Keratinocyte (primary cell): ENCODE results near the gene GALNT13. TPM values are rescaled to one million over a fixed set of nuclear protein-coding genes. Genes with fewer than 3 reads are reported as not detected.

Source experiments
- DNase-seq: peaks from one replicate; pipeline ENCODE4 v3.0.0-alpha.2; 2011; ENCODE audit warnings: low read depth, missing footprints, low spot score
- FAIRE-seq: peaks from 2 replicates; lab custom pipeline; 2011; peaks lifted over from hg19 to GRCh38; lab: Jason Lieb, UNC
- H2AFZ ChIP-seq: 2 replicates; pipeline ENCODE4 v1.6.0; 2012; ENCODE audit warnings: low read length, control low read depth, inconsistent platforms; ENCODE audit not compliant: control insufficient read depth
- H3K27ac ChIP-seq: 2 replicates; pipeline ENCODE4 v1.5.1; 2011; ENCODE audit warnings: low read length; ENCODE audit not compliant: control insufficient read depth, insufficient read depth
- H3K27me3 ChIP-seq: 3 replicates; pipeline ENCODE4 v1.6.0; 2011; ENCODE audit warnings: low read length; ENCODE audit not compliant: control insufficient read depth, insufficient read depth; ENCODE audit errors: extremely low read depth
- H3K36me3 ChIP-seq, 2 experiments: 2 replicates in 1 of 2; 3 replicates in 1 of 2; pipeline ENCODE4 v1.5.1; 2011; ENCODE audit warnings: low read length in 2 of 2, mild to moderate bottlenecking in 1 of 2; ENCODE audit not compliant: control insufficient read depth in 2 of 2, insufficient read depth in 2 of 2; ENCODE audit errors: extremely low read depth in 1 of 2
- H3K4me1 ChIP-seq: 3 replicates; pipeline ENCODE4 v1.5.1; 2011; ENCODE audit warnings: low read length; ENCODE audit not compliant: control insufficient read depth, insufficient read depth; ENCODE audit errors: extremely low read depth
- H3K4me2 ChIP-seq: 3 replicates; pipeline ENCODE4 v1.6.0; 2011; ENCODE audit warnings: low read depth, low read length; ENCODE audit not compliant: control insufficient read depth, insufficient read depth; ENCODE audit errors: extremely low read depth
- H3K4me3 ChIP-seq, 3 experiments: fragments of 200-600 bp in 1 of 3; sonication (generic) in 1 of 3; 2 replicates in 2 of 3; 3 replicates in 1 of 3; pipeline ENCODE4 v1.5.1; 2011 to 2016; ENCODE audit warnings: low read length in 3 of 3, mild to moderate bottlenecking in 3 of 3, control low read depth in 2 of 3, inconsistent platforms in 1 of 3, low read depth in 1 of 3, mixed read lengths in 1 of 3, mixed run types in 1 of 3, moderate library complexity in 1 of 3; ENCODE audit not compliant: control insufficient read depth in 2 of 3, insufficient read depth in 2 of 3; ENCODE audit errors: extremely low read depth in 1 of 3
- H3K79me2 ChIP-seq: 2 replicates; pipeline ENCODE4 v1.6.0; 2012; ENCODE audit warnings: low read length; ENCODE audit not compliant: control insufficient read depth, insufficient read depth
- H3K9ac ChIP-seq: 3 replicates; pipeline ENCODE4 v1.6.0; 2011; ENCODE audit warnings: low read length; ENCODE audit not compliant: control insufficient read depth, insufficient read depth; ENCODE audit errors: extremely low read depth
- H3K9me1 ChIP-seq: 3 replicates; pipeline ENCODE4 v1.6.0; 2011; ENCODE audit warnings: low read length; ENCODE audit not compliant: control insufficient read depth, insufficient read depth; ENCODE audit errors: extremely low read depth
- H3K9me3 ChIP-seq: 2 replicates; pipeline ENCODE4 v1.5.1; 2012; ENCODE audit warnings: low read depth, low read length; ENCODE audit not compliant: control insufficient read depth
- H4K20me1 ChIP-seq: 3 replicates; pipeline ENCODE4 v1.6.0; 2011; ENCODE audit warnings: low read length; ENCODE audit not compliant: control insufficient read depth, insufficient read depth; ENCODE audit errors: extremely low read depth
- CTCF ChIP-seq, 3 experiments: IDR thresholded peaks in 1 of 3; conservative IDR thresholded peaks in 1 of 3; optimal IDR thresholded peaks in 1 of 3; 2 replicates in 2 of 3; 3 replicates in 1 of 3; pipeline versions ENCODE3 to v1.5.1; 2011; ENCODE audit warnings: low read length in 3 of 3, mild to moderate bottlenecking in 3 of 3, moderate library complexity in 2 of 3, control low read depth in 1 of 3, inconsistent platforms in 1 of 3; ENCODE audit not compliant: insufficient read depth in 2 of 3; ENCODE audit errors: extremely low read depth in 1 of 3
- EZH2 ChIP-seq: IDR thresholded peaks from one replicate; pipeline ENCODE4 v1.6.1; 2012; ENCODE audit warnings: inconsistent platforms, mild to moderate bottlenecking, low read length, moderate library complexity
- dilution Hi-C: fragments of 300-500 bp; cut with MboI; formaldehyde crosslinking; loops from one replicate; pipeline ENCODE4 v1.7.0; 2020; ENCODE audit warnings: low sequenced_read_pairs; ENCODE audit not compliant: extremely low pct_ligation_motif_present
- polyA plus RNA-seq, 5 experiments: library from polyadenylated mRNA; depleted of rRNA in 3 of 5; stranded (reverse) in 3 of 5; stranded (forward) in 1 of 5; unstranded in 1 of 5; fragments of >200 nt; gene quantifications; 1 replicate in 1 of 5; 2 replicates in 3 of 5; 3 replicates in 1 of 5; pipeline versions ENCODE4 v1.2.1 to v1.2.3, GENCODE V29; 2011 to 2012; ENCODE audit warnings: missing spikeins in 2 of 5, low read depth in 1 of 5, low replicate concordance in 1 of 5

GALNT13 gene
- polyA plus RNA-seq, 1 donor (not counting 4 experiments of a cell fraction or from before 2014, with no cell fraction given), result not detected

- DNase-seq, result no peak
- H3K9me3 ChIP-seq, result no peaks in the 10 kb centered on the region
- H3K9ac ChIP-seq, result no peak overlapping the region
- no peak overlapping the region for H2AFZ ChIP-seq
- H4K20me1 ChIP-seq, result no peaks in the 10 kb centered on the region
- dilution Hi-C loops, result no loop called here
- FAIRE-seq, result no peak
- no peak overlapping the region for H3K4me2 ChIP-seq
- TF ChIP-seq EZH2 (no peak), CTCF (optimal IDR thresholded peaks at IDR 0.05 in 1 of 3, IDR thresholded peaks at IDR 0.05 in 1 of 3, conservative IDR thresholded peaks at IDR 0.05 in 1 of 3; ENCODE audit: extremely low read depth in 1 of 3, insufficient read depth in 2 of 3, low read length in 3 of 3) (no peak)
- H3K27me3 ChIP-seq, result no peaks in the 10 kb centered on the region
- H3K27ac ChIP-seq, result no peak overlapping the region
- no peaks in the 10 kb centered on the region for H3K9me1 ChIP-seq
- no peak overlapping the region for H3K4me3 ChIP-seq
- H3K4me1 ChIP-seq, result no peaks in the 10 kb centered on the region
- H3K36me3 ChIP-seq, result no peaks in the 10 kb centered on the region
- H3K79me2 ChIP-seq, result no peaks in the 10 kb centered on the region
These were observed 73.1 kb downstream of the GALNT13 start for GRCh38 chr2:153944800-153945199.

GRCh38 chr2:153946036-153946435, 74.3 kb downstream of the GALNT13 start:
- Histone ChIP-seq H3K9ac (no peak overlapping the region), H3K4me2 (no peak overlapping the region), H3K36me3 (no peaks in the 10 kb centered on the region), H2AFZ (no peak overlapping the region), H3K9me1 (no peaks in the 10 kb centered on the region), H3K9me3 (no peaks in the 10 kb centered on the region), H3K27ac (no peak overlapping the region), H3K4me3 (no peak overlapping the region), H4K20me1 (no peaks in the 10 kb centered on the region), H3K4me1 (no peaks in the 10 kb centered on the region), H3K27me3 (no peaks in the 10 kb centered on the region), H3K79me2 (no peaks in the 10 kb centered on the region)
- dilution Hi-C loops, result no loop called here
- no peak for DNase-seq
- no peak for TF ChIP-seq EZH2
- TF ChIP-seq CTCF (optimal IDR thresholded peaks at IDR 0.05 in 1 of 3, IDR thresholded peaks at IDR 0.05 in 1 of 3, conservative IDR thresholded peaks at IDR 0.05 in 1 of 3; ENCODE audit: extremely low read depth in 1 of 3, insufficient read depth in 2 of 3, low read length in 3 of 3), result no peak
- no peak for FAIRE-seq
